GM21825 (cell line): Measurements from ENCODE around the gene C1orf105.
"Not testable (repeated sequence)": the region's sequence is repeated elsewhere in the genome, so short reads cannot be mapped to it uniquely, and the experiment has no call there.

Experiments
- ATAC-seq: cut with Tn5 transposase; IDR thresholded peaks from one replicate; pipeline ENCODE4 v1.9.1; 2021; ENCODE audit warnings: mild to moderate bottlenecking, moderate library complexity; ENCODE audit not compliant: unreplicated experiment

Gene C1orf105

DNA sequence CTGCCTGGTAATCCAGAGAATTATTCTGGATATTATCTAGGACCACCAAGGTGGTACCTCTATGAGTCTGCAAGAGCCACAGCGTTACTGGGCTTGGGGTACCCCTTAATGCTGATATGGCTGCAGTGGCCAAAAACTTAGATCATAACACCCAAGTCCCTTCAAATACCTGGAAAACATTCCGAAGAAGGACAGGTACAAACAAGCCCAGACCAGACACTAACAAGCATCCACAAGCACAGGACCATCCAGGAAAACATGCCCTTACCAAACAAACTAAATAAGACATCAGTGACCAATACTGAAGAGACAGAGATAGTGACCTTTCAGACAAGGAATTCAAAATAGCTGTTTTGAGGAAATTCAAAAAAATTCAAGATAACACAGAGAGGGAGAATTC is 2.9 kb downstream of the C1orf105 start:
- ATAC-seq = no peak

DNA sequence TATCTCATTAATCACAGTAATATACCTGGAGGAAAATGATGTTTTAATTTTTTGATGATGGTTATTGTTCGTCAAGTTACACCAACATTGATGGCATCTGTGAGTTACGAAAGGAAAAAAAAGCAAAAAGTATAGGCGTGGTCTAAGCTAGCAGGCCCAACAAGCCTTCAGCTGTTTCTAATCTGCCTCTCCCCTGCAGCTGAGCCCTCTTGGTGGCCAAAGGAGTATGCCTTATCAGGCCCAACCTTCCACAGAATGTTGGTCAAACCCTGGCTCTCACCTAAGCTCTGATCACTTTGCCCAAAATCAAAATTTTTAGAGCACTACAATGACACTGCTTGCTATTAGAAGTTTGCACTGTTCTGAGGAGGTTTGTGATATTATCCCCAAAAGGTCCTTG is 4.9 kb downstream of the C1orf105 start:
- ATAC-seq = no peak

DNA sequence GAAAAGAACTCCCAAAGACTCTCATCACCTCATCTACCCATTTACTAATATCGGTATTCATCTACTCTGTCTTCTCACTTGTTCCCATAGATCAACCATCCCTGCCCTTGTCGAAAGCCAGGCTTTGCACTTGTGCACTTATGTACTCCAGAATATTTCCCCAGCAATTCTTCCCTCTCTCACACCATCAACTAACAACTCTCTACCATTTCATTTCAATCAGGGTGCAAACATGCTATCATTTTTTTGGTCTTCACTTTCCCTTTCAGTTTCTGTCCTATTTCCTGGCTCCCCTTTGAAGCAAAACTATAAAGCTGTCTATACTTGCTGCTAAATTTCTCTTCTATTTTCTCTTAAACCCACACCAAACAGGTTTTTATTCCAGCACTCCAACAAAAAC is 6.7 kb downstream of the C1orf105 start:
- ATAC-seq = no peak

DNA sequence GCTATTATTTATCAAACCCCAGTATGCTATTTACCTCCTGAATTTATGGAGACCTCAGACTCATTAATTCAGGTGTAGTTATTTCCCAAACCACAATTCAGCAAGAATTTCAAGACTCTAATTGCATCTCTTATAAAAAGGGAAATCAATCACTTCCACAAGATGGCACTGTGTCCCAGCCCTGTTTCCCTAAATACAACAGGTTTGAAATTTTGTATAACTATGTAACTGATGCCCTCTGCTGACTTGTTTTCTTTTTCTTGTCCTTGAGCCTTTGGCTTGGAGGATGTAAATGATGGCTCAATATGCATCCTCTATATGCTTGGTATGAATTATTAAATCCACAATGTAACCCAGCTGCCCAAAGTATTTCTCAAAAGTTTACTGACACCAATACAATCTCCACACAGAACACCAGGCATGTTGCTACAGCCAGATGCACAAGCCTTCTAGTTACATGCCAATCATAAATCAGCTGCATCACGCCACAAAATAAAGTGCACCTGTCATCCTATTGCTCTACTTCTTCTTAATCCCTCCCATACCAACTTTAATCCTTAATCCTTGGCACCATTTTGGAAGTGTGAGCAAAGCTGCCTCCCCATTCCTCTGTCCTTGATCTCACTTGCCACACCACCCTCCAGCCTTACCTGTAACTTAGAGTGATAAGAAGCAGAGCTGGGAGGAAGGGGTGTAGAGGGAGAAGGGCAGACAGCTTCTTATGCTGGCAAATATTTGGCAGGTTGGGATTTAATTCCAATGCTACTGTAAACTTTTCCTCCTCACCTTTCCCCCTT is 9.0 kb downstream of the C1orf105 start:
- ATAC-seq = no peak

DNA sequence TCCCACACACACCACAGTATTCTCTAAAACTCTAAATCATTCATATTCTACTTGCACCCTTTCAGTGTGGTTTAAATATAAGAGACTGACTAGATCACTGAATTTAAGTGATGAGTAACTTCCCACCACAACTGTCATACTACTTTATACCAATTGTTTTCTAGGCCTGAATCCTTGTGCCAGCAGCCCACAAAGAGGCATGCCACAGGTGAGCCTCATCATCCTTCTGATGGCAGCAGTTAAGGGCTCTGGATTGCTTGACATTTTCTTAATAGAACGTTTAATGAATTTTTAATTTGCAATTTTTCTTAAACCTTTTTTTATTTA is 9.6 kb downstream of the C1orf105 start:
- ATAC-seq = no peak

DNA sequence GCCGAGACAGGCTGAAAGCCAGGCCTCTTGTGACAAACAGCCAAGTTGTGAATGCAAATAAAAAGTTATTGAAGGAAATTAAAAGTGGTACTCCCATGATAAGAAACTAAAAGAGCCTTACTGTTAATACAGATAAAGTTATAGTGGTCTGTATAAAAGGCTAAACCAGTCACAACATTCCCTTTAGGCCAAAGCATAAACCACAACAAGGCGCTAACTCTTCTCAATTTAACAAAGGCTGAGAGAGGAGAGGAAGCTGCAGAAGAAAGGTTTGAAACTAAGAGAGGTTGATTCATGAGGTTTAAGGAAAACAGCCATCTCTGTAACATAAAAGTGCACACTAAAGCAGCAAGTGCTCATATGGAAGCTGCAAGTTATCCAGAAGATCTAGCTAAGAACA is 10.7 kb downstream of the C1orf105 start:
- no peak for ATAC-seq

DNA sequence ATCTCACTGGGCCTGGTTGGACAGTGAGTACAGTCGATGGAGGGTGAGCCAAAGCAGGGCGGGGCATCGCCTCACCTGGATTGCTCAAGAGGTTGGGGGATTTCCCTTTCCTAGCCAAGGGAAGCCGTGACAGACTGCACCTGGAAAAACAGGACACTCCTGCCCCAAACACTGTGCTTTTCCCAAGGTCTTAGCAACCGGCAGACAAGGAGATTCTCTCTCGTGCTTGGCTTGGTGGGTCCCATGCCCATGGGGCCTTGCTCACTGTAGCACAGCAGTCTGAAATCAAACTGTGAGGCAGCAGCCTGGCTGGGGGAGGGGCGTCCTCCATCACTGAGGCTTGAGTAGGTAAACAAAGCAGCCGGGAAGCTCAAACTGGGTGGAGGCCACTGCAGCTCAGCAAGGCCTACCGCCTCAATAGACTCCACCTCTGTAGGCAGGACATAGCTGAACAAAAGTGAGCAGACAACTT is 11.3 kb downstream of the C1orf105 start:
- ATAC-seq = no peak

DNA sequence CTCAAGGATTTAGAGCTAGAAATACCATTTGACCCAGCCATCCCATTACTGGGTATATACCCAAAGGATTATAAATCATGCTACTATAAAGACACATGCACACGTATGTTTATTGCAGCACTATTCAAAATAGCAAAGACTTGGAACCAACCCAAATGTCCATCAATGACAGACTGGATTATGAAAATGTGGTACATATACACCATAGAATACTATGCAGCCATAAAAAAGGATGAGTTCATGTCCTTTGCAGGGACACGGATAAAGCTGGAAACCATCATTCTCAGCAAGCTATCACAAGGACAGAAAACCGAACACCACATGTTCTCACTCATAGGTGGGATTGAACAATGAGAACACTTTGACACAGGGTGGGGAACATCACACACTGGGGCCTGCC is 16.7 kb downstream of the C1orf105 start:
- not testable (repeated sequence) for ATAC-seq

DNA sequence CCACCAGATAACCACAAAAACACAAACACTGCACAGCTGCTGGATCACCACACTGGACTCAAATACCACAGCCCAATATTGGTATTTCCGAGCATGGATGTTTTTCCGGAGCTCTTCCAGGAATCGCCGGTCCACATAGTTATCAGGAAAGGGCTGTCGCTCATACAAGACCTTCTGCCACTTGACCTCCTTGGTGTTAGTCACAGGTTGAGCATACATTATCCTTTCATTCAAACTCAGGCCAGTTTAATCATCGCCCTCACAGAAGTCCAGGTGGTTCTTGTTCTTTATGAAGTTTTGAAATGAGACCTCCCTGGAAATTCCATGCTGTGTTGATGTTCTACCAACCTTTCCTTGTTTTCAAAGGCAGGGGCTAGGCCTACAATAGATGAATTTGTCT is 21.9 kb downstream of the C1orf105 start:
- ATAC-seq = no peak

DNA sequence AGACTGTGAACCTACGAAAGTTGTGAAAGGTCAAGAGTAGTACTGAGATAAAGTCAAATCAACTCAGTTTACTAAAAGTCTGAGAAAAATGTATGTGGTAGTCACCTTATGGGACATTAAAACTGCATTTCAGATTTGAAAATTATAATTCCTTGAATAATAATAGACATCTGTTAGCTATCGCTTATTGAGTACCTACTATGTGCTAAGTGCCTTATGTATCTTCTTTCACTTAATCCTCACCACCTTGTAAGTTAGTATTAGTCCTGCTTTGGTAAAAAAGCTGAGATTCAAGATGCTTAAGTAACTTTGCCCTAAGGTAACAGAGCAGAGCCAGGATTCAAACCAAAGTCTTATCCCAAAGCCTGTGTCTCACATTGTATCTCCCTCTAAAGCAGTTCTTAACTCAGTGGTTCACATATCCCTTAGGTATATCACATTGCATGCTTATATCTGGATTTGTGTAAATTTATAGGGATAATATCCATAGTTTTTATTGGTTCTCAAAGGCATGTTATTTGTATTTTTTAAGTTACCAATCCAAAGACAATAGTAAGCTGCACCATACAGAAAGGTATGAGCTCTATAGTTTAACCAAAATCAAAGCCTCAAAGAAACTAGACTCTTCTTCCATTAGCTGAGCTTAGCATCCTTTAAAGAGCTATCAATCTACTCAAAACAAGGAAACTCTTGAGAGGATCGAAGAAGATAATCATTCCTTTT is 22.5 kb downstream of the C1orf105 start:
- no peak for ATAC-seq

DNA sequence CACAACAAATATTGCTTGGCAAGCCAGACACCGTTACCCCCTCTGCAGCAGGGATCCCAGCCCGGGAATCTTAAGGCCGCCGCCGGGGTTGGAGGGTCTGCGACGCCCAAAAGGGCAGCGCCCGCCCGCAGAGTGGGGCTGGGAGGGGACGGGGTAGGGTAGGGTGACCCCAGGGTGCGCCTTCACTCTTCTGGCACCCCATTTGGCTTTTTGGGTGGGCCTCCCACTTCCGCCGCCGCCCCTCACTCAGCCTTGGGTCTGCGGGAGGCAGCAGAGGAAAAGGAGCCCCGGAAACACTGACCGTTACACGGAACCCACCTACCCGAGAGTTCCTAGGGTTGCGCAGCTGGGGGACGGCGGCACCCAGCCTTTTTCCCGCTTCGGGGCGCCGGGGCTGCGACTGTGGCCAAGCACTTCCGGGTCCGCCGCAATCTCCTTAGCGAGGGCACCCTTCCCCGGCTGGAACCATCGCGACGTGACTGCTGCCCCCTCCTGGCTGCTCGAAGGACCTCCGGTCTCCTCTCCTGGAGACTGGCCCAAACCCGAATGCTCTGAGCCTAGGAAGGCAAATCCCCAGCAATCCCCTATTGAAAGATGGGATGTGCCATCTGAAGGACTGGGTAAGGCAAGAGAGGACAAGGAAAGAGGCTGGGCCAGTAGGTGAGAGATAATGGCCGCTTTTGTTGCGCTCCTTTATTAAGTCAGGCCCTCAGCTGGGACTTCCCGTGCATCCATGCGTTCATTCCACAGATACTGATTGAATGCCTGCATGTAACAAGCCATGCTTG is 23.4 kb downstream of the C1orf105 start, which contains the start of gene PIGC:
TSS of gene PIGC (minus strand) at position 404 of the 788 bp plus-strand sequence. CDS start 1,447 bp downstream, outside the sequence.
- ATAC-seq = peak; percentile 99

DNA sequence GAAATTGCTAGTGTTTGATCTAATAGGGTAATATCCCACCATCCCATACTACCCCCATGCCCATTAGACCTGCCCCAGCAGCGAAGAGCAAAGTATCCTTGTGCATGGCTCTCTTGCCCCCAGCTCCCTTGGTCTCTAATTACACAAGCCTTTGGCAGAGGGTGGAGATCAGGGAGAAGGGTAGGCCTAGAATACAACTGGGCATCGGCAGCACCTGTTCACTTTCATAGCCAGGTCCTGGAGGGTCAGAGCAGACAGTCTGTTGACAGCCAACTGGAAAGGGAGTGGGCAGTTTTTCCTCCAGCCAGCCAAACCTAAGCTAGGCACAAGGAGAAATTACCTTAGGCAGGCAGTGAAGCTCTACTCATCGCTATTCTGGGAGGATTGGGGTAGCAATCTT is 26.1 kb downstream of the C1orf105 start:
- ATAC-seq = no peak

DNA sequence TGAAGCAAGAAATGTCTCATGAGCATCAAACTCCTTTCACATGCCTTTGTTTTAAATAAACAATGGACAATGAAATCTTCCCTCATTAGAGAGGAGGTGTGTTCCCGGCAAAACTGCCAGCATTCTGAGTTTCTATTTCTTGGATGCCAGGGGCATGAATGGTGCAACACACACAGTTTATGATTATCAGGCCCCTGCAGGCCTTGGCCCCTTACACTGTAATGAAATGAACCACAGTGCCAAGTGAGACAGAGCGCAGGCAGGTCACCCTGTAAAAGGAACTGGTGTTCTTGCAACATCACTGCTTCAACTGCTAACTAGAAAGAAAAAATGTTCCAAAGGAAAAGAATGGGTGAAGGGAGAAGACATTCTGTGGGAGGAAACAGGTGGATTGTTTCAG is 27.2 kb downstream of the C1orf105 start:
- no peak for ATAC-seq

DNA sequence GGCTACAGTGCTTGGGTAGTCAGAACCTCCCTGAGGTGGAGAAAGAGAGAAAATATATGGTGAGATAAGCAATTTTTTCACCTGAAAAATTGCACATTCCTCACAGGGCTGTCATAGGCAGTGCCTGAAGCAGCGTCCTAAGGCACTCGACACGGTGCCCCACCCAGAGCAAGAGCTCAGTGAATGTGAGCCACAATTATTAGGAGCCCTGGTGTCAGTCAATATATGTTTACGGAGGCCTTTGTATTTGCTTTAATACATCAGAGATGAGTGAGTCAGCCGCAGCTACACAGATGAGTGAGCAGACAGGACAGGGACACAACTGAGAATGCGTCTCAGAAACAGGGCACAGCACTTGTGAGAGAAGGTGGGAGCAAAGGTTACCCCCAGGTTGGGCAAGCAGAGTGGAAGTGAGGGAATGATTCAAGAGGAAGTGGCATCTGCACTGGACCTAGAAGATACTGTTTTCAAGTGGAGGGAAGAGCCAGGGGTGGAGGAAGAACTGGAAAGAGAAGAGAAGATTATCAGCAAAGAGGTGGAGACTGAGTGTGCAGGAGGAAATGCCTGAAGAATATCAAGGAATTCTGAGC is 28.6 kb downstream of the C1orf105 start:
- ATAC-seq = no peak

DNA sequence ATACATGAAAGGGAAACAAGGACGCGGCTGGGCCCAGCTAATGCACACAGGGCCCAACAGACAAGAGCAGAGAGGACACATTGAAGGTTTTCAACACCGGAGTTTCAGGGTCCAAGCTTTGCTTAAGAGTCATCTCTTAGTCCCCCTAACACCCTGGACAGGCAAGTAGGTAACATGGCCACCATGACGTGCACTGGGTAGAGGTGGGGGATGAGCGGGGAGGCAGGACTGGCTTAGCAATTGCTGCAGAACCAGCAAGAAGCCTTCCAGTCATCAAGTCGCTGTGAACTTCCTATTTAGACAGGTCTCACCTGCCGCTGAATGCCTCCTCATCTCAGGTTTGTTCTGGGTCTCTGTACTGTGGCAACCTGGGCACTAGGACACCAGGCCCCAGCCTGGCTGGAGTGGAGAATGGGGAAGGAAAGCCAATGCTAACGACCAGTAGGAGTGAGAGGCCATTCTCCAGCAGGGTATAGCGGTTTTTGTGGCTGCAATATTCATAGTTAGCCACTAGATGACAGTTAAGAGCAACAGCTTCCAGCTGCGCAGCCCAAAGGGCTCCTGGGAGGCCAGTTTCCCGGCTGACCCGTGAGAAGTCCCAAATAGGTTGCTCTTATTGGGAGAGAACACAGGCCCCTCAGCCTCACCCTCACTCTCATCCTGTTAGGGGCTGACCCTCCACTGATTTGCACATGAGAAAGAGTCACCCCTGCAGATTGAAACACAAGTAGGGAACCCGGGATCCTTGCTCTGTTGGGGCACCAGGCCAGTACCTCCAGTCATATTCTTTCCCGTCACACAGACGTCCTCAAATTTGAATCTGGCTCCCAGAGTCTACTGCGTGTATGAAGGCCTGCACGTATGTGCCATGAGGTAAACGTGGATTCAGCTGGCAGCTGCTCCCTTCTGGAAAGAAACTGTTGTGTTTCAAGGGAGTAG is 29.4 kb downstream of the C1orf105 start:
- peak; percentile 64 for ATAC-seq

DNA sequence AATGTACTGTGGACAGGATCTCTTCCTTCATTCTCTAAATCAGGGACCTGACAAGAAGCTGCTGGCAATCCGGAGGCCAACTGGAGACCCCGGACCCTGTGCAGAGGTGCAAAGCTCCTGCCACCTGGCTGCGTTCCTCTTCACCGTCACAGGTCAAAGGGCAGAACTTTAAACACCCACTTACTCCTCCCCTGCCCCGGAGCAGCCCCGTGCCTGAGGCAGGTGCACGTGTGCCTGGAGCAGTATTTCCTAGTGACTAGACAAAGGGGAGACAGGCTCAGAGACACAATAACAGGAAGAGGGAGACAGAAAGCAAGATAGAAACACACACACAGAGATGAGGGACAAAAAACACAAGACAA is 30.0 kb downstream of the C1orf105 start:
- no peak for ATAC-seq

DNA sequence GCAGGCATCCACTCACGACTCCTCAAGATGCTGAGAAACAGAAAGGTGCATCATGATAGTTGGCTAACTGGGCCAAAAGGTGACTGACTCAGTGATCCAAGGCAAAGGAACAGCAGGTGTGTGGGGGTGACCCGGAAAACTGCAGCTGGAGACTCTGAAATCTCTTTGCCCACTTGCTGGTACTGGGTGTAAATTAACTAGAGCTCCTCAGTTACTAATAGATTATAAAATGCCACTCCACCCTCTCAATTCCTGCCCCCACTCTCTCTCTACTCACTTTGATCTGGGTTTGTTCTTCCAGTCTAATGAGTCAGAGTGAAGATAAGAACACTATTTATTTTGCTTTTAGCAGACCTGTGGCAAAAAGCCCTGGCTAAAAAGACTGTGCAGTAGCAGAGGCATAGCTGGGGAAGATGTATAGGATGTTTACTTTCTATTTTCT is 30.5 kb downstream of the C1orf105 start:
- no peak for ATAC-seq

DNA sequence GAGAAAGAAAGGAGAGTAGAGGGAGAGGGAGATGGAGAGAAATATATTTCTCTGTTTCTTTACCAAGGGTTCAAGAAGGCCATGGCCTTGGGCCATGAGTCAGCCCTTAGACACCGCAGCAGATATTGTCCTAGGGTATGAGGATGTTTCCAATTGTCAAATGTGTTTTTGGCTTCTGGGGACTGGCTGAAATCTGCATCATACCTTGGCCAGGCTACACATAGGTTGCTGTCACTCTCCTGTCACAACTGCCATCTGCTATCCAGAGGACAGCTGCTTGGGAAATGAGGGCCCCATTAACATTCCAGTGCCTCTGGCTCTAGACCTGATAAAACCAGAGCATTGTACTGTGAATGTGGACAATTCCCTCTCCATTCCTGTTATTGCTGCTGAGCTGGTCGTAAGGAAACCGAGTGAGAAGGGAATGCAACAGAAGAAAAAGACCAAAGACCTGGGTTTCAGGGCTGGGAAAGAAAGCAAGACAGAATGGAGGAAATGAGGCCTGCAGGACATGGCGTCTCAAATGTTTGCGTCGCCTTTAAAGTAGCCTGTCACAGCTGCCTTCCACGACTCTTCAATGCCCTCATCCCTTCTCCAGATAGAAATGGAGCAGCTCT is 32.2 kb downstream of the C1orf105 start:
- ATAC-seq = no peak

DNA sequence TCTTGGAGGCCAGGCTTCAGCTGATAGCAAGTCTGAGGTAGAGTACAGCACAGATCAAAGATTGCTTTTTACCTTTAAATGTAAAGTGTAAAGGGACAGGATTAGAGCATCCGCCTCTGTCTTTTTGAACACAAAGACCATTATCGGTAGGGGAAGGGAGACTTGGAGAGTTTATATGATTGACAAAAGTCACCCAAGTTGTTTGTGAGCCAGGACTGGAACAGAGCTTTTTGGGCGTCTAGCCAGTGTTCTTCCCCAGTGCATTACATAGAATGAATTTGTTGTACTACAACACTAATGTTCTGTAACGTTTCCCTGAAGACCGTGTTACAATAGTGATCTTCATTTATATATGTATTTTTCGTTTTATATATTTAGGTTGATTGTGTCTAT is 32.7 kb downstream of the C1orf105 start:
- no peak for ATAC-seq

DNA sequence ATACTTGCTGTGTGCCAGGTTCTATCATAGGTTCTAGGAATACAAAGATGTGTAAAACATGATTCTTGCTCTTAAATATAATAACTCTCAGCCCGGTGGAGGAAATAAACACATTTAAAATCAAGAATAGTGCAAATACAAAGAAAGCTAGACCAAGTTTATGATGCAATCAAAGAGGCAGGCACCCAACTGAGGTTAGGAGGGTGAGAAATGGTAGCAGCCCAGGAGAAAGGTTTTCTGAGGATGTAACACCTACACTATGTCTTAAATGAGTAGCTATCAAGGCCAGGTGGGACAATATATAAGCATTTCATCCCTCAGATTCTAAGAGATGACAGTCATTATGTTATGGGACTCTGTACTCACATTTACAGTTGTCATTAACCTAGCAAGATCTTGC is 33.1 kb downstream of the C1orf105 start:
- ATAC-seq = no peak
